Measurements from ENCODE around the gene ZNF821.
"Not testable (repeated sequence)": the region's sequence is repeated elsewhere in the genome, so short reads cannot be mapped to it uniquely, and the experiment has no call there.

ZNF821 gene

GRCh38 chr16:71883849-71884638, at the start of gene ZNF821:
ZNF821 (minus strand) TSS chr16:71884182; CDS start chr16:71879946, 4,236 bp downstream.
- peak in 51 of 56 donors; percentile 11 to 82 (median 60) for DNase-seq

DNA sequence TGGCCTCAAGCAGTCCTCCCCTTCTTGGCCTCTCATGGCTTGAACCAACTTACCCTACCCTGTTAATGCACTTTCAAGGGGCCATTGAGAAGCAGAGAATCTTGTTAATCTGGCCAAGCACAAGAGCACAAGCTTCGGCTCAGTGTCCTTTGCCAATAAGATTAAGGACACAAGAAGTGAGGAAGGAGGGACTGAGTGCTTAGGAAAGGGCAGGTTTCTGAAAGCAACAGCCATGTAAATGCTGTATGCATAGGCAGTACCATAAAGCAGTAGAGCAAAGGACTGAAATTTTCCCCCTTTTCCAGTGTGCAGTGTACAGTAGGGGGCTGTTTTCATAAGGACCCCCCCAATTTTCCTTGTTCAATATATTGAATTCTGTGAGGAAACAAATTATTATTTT, 49.0 kb upstream of the ZNF821 start:
- DNase-seq = no peak

DNA sequence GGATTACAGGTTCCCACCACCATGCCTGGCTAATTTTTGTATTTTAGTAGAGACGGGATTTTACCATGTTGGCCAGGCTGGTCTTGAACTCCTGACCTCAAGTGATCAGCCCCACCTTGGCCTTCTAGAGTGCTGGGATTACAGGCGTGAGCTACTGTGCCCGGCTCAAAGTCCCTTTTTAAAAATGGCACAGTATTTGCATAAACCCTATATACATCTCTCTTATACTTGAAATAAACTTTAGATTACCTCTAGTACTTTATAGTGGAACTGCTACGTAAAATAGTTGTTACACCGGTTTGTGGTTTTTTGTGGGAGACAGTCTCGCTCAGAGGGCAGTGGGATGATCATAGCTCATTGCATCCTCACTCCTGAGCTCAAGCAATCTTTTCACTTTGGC, 47.6 kb upstream of the ZNF821 start:
- no peak for DNase-seq

- DNase-seq = no peak
These were observed 47.0 kb upstream of the ZNF821 start for GRCh38 chr16:71931001-71931400.

GRCh38 chr16:71930013-71930563, 46.1 kb upstream of the ZNF821 start:
- DNase-seq = no peak

- DNase-seq = peak in 11 of 56 donors; percentile 3 to 23 (median 12)
These were observed 45.1 kb upstream of the ZNF821 start for GRCh38 chr16:71929048-71929447.

DNA sequence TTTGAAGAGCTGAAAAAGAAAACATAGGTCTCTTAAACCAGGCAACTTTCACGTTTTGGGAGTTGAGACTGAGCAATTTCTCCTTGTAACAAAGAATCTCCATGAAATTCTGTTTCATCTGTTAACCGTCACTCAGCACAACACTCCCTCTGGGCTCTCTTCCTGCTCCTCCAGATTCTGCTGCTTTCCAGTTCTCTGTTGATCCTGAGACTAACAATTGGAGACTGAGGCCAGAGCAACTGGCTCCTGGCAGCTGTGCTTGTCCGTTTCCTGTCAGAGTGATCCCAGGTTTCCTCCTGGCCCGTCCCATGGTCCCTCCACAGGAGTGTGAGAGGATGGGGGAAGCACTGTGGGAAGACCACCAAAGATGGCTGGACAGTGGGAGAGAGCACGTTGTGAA, 43.8 kb upstream of the ZNF821 start:
- DNase-seq = no peak

GRCh38 chr16:71927383-71927782, 43.4 kb upstream of the ZNF821 start:
- peak in 6 of 56 donors; percentile 9 to 34 (median 18) for DNase-seq

- DNase-seq = no peak
These were observed 40.7 kb upstream of the ZNF821 start for GRCh38 chr16:71924710-71925109.

DNA sequence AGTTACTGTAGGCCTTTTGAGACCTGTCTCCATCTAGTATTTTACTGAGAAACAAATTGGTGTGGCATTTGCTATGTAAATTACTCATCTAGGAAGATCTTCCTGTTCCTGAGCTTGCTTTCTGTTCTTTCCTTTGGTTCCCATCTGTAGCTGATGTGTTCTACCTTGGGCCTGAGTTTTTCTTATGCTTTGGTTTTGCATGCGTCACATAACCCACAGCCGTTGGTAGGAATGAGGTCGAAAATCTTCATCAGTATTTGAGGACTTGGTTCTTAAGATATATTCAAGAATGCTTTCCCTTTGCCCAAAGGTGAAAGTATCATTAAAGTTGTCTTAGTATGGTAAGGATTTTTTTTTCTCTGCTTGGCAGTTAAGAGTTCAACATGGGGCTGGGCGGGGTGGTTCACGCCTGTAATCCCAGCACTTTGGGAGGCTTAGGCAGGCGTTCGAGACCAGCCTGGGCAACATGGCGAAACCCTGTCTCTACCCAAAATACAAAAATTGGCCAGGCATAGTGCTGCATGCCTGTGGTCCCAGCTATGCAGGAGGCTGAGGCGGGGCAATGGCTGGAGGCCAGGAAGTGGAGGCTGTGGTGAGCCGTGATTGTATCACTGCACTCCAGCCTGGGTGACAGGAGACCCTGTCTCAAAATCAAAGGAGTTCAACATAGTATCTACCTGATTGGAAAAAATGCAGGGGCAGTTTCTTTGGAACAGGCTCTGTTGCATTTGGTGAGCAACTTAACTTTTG, 40.1 kb upstream of the ZNF821 start:
- no peak for DNase-seq

DNA sequence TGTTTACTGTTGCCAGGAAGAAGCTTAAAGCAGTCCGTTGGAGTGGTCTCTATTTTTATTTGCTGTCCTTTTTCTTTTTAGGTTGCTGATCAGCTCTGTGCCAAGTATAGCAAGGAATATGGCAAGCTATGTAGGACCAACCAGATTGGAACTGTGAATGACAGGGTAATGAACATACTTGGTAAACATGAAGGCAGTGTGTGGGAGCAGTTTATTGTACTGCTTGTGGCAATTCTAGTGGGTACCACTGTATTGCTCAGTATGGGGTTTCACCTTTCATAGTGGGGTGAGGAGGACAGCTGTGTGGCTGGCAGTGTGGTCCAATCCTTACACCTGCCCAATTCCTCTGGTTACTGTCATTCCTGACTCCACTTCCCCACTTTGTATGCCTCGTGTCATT, 36.7 kb upstream of the ZNF821 start:
- DNase-seq = no peak

GRCh38 chr16:71919035-71919434, 35.1 kb upstream of the ZNF821 start:
- peak in 1 of 56 donors; percentile 18 for DNase-seq

DNA sequence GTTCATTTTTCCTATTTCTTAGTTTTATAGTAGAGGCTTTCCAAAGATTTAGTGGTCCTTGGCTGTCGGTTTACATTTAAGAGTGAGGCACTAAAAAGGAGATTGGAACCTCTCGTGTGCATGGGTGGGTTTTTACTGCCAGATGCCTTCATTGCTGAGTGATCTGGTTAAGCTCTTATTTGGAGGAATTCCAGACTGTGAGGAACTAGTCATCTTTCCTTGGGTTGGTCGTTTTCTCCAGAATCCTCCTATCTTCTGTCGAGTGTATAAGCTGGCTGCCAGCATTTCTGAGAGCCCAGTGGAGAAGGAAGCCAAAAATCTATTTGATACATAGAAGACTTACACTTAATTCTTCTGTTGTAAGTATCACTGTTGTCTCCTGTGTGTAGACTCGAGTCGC, 33.9 kb upstream of the ZNF821 start:
- no peak for DNase-seq

- DNase-seq = no peak
These were observed 32.5 kb upstream of the ZNF821 start for GRCh38 chr16:71916397-71916920.

DNA sequence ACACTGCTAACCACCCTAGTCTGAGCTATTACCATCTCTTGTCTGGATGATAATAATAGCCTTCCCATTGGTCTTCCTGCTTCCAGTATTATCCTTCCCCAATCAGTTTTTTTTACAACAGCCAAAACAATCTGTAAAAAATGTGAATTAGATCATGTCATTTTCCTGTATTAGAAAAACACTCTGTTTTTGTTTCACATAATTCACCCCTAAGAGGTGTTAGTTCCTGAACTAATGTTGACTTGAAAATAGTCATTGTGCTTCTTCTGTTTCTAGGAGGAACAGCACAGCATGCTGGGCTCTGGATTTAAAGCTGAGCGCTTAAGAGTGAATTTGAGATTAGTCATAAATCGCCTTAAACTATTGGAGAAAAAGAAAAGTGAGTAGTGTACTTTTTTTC, 31.4 kb upstream of the ZNF821 start:
- no peak for DNase-seq

DNA sequence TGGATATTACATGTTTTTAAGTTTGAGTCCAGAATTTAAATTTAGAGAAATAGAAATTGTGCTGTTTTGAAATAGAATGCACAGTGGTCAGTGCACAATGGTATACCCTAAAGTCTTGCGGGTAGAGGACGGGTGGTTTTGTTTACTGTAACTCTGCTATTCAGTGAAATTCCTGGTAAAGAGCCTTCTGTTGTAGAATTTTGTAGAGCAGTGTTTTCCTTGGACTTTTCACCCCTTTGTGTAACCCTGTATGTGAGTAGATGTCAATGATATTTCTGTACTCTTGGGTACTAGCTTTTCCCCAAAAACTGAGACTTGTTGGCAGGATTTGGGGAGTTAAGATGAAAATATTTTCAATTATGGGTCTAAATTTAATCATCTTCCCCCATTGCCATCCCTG, 30.8 kb upstream of the ZNF821 start:
- DNase-seq = no peak

DNA sequence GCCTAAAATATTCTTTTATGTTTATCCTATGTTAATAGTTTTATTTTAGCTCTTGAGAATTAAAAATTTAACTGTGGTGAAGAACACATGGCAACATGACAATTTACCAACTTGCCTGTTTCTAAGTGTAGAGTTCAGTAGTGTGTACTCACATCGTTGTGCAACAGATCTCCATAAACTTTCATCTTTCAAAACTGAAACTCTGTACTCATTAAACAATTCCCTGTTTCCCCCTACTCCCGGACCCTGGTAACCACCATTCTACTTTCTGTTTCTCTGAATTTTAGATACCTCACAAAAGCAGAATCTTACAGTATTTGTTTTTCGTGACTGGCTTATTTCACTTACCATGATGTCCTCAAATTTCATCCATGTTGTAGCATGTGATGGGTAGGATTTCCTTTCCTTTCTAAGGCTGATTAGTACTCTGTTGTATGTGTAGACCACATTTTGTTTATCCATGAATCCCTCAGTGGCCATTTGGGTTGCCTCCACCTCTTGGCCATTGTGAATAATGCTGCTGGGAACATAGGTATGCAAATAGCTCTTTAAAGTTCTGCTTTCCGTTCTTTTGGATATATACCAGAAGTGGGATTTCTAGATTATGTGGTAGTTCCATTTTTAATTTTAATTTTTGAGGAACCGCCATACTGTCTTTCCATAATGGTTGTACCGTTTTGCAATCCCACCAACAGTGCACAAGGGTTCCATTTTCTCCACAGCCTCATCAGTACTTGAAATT, 28.7 kb upstream of the ZNF821 start:
- no peak for DNase-seq

- no peak for DNase-seq
These were observed 27.1 kb upstream of the ZNF821 start for GRCh38 chr16:71911121-71911520.

DNA sequence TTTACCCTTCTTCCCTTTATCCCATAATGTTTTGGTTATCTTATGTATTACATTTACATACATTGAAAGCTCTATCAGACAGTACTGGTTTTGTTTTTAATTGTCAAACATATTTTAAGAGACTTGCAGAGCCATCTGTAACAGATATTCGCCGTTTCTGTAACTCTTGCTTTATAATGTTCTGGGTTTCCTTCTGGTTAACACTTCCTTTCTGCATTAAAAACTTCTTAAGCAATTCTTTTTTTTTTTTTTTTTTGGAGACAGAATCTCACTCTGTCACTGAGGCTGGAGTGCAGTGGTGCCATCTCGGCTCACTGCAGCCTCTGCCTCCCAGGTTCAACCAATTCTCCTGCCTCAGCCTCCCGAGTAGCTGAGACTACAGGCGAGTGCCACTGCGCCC, 21.8 kb upstream of the ZNF821 start:
- not testable (repeated sequence) for DNase-seq

DNA sequence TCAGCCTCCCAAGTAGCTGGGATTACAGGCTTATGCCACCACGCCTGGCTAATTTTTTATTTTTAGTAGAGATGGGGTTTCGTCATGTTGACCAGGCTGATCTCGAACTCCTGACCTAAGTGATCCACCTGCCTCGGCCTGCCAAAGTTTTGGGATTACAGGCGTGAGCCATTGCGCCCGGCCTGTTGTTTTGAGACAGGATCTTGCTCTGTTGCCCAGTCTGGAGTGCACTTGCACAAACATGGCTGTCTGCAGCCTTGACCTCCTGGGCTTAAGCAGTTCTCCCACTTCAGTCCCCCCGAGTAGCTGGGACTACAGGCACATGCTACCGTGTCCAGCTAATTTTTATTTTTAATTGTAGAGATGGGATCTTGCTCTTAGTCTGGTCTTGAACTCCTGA, 20.3 kb upstream of the ZNF821 start:
- no peak for DNase-seq

GRCh38 chr16:71903608-71904007, 19.6 kb upstream of the ZNF821 start:
- no peak for DNase-seq

Data from amygdala (tissue), 56 donors.